Smooth muscle cell (in vitro differentiated cells): ENCODE measurements around the gene CATSPERZ. TPM values are rescaled to one million over a fixed set of nuclear protein-coding genes. Genes with fewer than 3 reads are reported as not detected.
A peak's percentile ranks its signal among the peaks of the same experiment; 100 is the strongest.

ENCODE experiments used
- DNase-seq: peaks from one replicate; lab custom pipeline; 2025; ENCODE audit not compliant: unreplicated experiment; lab: John Stamatoyannopoulos, UW
- H2AFZ ChIP-seq: fragments of 200-600 bp; sonication (generic); 2 replicates; pipeline ENCODE4 v1.6.0; 2016; ENCODE audit warnings: antibody characterized with exemption, low read depth, mild to moderate bottlenecking
- H3F3A ChIP-seq: fragments of 200-600 bp; sonication (generic); 2 replicates; pipeline ENCODE4 v1.6.0; 2017; ENCODE audit warnings: antibody characterized with exemption, low read depth
- H3K27ac ChIP-seq: fragments of 200-600 bp; sonication (generic); 2 replicates; pipeline ENCODE4 v1.5.1; 2016; ENCODE audit warnings: low read depth, mild to moderate bottlenecking
- H3K27me3 ChIP-seq: fragments of 200-600 bp; sonication (generic); 2 replicates; pipeline ENCODE4 v1.6.1; 2016; ENCODE audit warnings: low read depth, mild to moderate bottlenecking
- H3K36me3 ChIP-seq: fragments of 200-600 bp; sonication (generic); 2 replicates; pipeline ENCODE4 v1.5.1; 2016; ENCODE audit warnings: low read depth
- H3K4me1 ChIP-seq: fragments of 200-600 bp; sonication (generic); 2 replicates; pipeline ENCODE4 v1.5.1; 2016; ENCODE audit warnings: low read depth
- H3K4me2 ChIP-seq: fragments of 200-600 bp; sonication (generic); 2 replicates; pipeline ENCODE4 v1.6.0; 2016; ENCODE audit warnings: mild to moderate bottlenecking
- H3K4me3 ChIP-seq: fragments of 200-600 bp; sonication (generic); 2 replicates; pipeline ENCODE4 v1.5.1; 2016; ENCODE audit warnings: mild to moderate bottlenecking
- H3K79me2 ChIP-seq: fragments of 200-600 bp; sonication (generic); 2 replicates; pipeline ENCODE4 v1.6.0; 2016; ENCODE audit warnings: low read depth, mild to moderate bottlenecking
- H3K9ac ChIP-seq: fragments of 200-600 bp; sonication (generic); 2 replicates; pipeline ENCODE4 v1.6.0; 2016; ENCODE audit warnings: low read depth
- H3K9me3 ChIP-seq: fragments of 200-600 bp; sonication (generic); replicated peaks from 2 replicates; pipeline ENCODE4 v1.5.1; 2016; ENCODE audit warnings: low read depth
- H4K20me1 ChIP-seq: fragments of 200-600 bp; sonication (generic); 2 replicates; pipeline ENCODE4 v1.6.0; 2016; ENCODE audit warnings: low read depth
- WGBS: methylation state at CpG from one replicate; pipeline ENCODE4 v1.1.7; 2016; ENCODE audit warnings: low lambda C conversion rate; 5-methylcytosine and 5-hydroxymethylcytosine counted together
- polyA plus RNA-seq: library from polyadenylated mRNA; unstranded; fragments of >200 nt; fragmentation: Nextera tagmentation; extraction: Ambion mirVana; gene quantifications from 2 replicates; pipeline ENCODE4 v1.2.1, GENCODE V29; 2016
- total RNA-seq: library from RNA; depleted of rRNA; stranded (reverse); fragments of >200 nt; gene quantifications from 2 replicates; pipeline ENCODE4 v1.2.3, GENCODE V29; 2014
- TF ChIP-seq, protein P1 (sequence below): fragments of 200-600 bp; sonication (generic); IDR thresholded peaks from 2 replicates; pipeline ENCODE4 v1.5.1; 2017; ENCODE audit warnings: borderline replicate concordance, mild to moderate bottlenecking, antibody characterized with exemption; ENCODE audit not compliant: insufficient read depth, poor library complexity, severe bottlenecking

The CATSPERZ gene
- total and polyA plus RNA-seq, 2 experiments from 2014 or later = not detected

GRCh38 chr11:64251753-64252002, 48.5 kb upstream of the CATSPERZ start:
- Histone ChIP-seq H3K27ac (no peak overlapping the region), H4K20me1 (peaks cover 29% of the 10 kb centered on the region), H3K79me2 (peaks cover 8% of the 10 kb centered on the region), H3K9me3 (no peaks in the 10 kb centered on the region), H3F3A (no peaks in the 10 kb centered on the region), H3K4me1 (peaks cover 19% of the 10 kb centered on the region), H3K9ac (peak overlapping the region; percentile 75), H3K4me2 (peak overlapping the region; percentile 100), H3K36me3 (no peaks in the 10 kb centered on the region), H3K4me3 (peak overlapping the region; percentile 92), H2AFZ (peak overlapping the region; percentile 66), H3K27me3 (no peaks in the 10 kb centered on the region)
- DNase-seq = no peak
- WGBS = 3% methylated on average over 6 of the region's 18 CpGs
- TF ChIP-seq, protein P1, sequence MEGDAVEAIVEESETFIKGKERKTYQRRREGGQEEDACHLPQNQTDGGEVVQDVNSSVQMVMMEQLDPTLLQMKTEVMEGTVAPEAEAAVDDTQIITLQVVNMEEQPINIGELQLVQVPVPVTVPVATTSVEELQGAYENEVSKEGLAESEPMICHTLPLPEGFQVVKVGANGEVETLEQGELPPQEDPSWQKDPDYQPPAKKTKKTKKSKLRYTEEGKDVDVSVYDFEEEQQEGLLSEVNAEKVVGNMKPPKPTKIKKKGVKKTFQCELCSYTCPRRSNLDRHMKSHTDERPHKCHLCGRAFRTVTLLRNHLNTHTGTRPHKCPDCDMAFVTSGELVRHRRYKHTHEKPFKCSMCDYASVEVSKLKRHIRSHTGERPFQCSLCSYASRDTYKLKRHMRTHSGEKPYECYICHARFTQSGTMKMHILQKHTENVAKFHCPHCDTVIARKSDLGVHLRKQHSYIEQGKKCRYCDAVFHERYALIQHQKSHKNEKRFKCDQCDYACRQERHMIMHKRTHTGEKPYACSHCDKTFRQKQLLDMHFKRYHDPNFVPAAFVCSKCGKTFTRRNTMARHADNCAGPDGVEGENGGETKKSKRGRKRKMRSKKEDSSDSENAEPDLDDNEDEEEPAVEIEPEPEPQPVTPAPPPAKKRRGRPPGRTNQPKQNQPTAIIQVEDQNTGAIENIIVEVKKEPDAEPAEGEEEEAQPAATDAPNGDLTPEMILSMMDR = no peak

DNA sequence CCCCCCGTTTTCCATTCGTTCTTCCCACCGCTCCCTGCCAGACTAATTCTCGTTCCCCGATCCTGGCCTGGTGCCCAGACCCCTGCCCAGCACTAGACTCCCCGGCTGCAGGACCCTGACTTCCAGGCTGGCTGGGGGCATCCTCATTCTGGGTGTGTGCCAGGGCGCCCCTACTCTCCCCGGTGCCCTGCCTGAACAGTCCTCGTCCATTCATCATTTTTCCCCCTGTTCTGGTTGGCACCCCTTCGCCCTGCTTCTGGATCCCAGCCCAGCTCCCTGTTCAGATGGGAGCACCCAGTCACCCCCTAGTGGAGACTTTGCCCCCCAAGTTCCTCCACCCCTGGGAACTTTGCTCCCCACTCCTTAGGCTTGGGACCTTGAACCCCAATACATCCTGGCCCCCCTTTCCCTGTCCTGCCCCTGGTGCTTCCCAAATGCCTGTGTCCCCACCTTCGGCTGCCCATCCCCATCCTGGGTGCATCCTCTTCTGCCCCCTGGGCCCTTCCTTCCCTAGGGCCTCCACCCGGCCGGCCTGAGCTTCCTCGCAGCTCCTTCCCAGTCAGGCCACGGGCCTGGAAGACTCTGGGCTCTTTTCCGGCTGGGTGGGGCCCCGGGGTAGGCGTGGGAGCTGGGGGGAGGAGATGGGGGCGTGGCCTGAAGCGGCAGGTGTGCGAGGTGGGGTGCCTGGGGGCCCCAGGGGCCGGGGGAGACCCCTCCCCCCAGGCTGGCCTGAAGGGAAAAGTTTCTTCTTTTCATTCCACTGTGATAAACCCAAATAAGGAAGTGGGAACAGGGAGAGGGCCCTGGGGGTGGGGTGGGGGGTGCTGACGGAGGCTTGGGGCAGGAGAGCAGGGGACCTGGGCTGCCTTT, 47.9 kb upstream of the CATSPERZ start:
- 3% methylated on average over 21 of the region's 23 CpGs for WGBS
- H2AFZ ChIP-seq = peak overlapping the region; percentile 66
- H4K20me1 ChIP-seq = peaks cover 30% of the 10 kb centered on the region
- peak overlapping the region; percentile 75 for H3K9ac ChIP-seq
- no peaks in the 10 kb centered on the region for H3F3A ChIP-seq
- peak overlapping the region; percentile 92 for H3K4me3 ChIP-seq
- DNase-seq = no peak
- H3K9me3 ChIP-seq = no peaks in the 10 kb centered on the region
- peak overlapping the region; percentile 100 for H3K4me2 ChIP-seq
- no peaks in the 10 kb centered on the region for H3K36me3 ChIP-seq
- H3K4me1 ChIP-seq = peaks cover 19% of the 10 kb centered on the region
- no peaks in the 10 kb centered on the region for H3K27me3 ChIP-seq
- peaks cover 8% of the 10 kb centered on the region for H3K79me2 ChIP-seq
- H3K27ac ChIP-seq = no peak overlapping the region
- TF ChIP-seq, protein P1 = peak; percentile 33

GRCh38 chr11:64253043-64253442, 47.1 kb upstream of the CATSPERZ start:
- no peak overlapping the region for H3K9ac ChIP-seq
- TF ChIP-seq, protein P1 = no peak
- peak overlapping the region; percentile 92 for H3K4me3 ChIP-seq

DNA sequence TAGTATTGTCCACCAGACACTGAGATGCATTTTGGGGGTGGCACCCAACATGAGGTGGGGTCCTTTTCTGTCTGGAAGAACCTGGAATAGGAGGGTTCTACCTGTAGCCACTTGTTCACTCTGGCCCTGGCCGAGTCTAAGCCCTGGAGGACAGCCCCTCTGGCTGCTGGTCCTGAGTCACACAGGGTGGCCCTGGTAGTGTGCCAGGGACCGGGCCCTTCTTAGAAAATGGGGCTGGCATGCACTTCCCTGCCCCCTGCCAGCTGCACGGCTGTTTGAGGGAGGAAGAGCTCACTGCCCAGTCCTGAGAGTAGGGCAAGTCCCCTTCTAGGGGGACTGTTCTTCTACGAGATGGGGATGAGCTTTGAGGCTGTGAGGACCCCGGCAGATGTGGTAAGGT, 46.7 kb upstream of the CATSPERZ start:
- WGBS = 91% methylated on average over 5 of the region's 5 CpGs

More at GRCh38 chr11:64253043-64253442, 47.1 kb upstream of the CATSPERZ start:
- H3K9me3 ChIP-seq = no peaks in the 10 kb centered on the region
- H3K79me2 ChIP-seq = peaks cover 8% of the 10 kb centered on the region
- peaks cover 14% of the 10 kb centered on the region for H3K4me1 ChIP-seq
- WGBS = 86% methylated on average over 8 of the region's 8 CpGs
- H3K27ac ChIP-seq = no peak overlapping the region
- H3K4me2 ChIP-seq = peak overlapping the region; percentile 100
- H3K27me3 ChIP-seq = no peaks in the 10 kb centered on the region
- no peak overlapping the region for H2AFZ ChIP-seq
- DNase-seq = no peak
- H3K36me3 ChIP-seq = no peaks in the 10 kb centered on the region
- H4K20me1 ChIP-seq = peaks cover 30% of the 10 kb centered on the region
- H3F3A ChIP-seq = no peaks in the 10 kb centered on the region

More for the DNA sequence above, 46.7 kb upstream of the CATSPERZ start:
- Histone ChIP-seq H3K4me2 (no peak overlapping the region), H2AFZ (no peak overlapping the region), H3F3A (no peaks in the 10 kb centered on the region), H3K9me3 (no peaks in the 10 kb centered on the region), H3K4me1 (peaks cover 14% of the 10 kb centered on the region), H3K79me2 (peaks cover 8% of the 10 kb centered on the region), H3K9ac (no peak overlapping the region), H4K20me1 (peaks cover 30% of the 10 kb centered on the region), H3K27me3 (no peaks in the 10 kb centered on the region), H3K27ac (no peak overlapping the region), H3K36me3 (no peaks in the 10 kb centered on the region), H3K4me3 (no peak overlapping the region)
- TF ChIP-seq, protein P1 = no peak
- no peak for DNase-seq
